ENCODE results near the gene CLEC20A. TPM values are rescaled to one million over a fixed set of nuclear protein-coding genes. Genes with fewer than 3 reads are reported as not detected.

CLEC20A gene
- total and polyA plus RNA-seq, 5 donors = 0.16 to 0.51 TPM; not detected in 3

GRCh38 chr1:178470411-178470960 is 26.3 kb downstream of the CLEC20A start:
- no peaks in the 10 kb centered on the region for H3K4me1 ChIP-seq (ENCODE audit: control insufficient read depth, insufficient read depth, low read length)
- no peaks in the 10 kb centered on the region for H3K27me3 ChIP-seq (ENCODE audit: control insufficient read depth, insufficient read depth)
- intact Hi-C loops (cut with DNase I) = no loop called here
- no peak overlapping the region for H3K27ac ChIP-seq (ENCODE audit: low read length)
- WGBS = 59% methylated on average over 5 of the region's 5 CpGs
- DNase-seq (no peak), ATAC-seq (no peak)
- H3K4me3 ChIP-seq (ENCODE audit: low read length) = no peak overlapping the region
- no peaks in the 10 kb centered on the region for H3K9me3 ChIP-seq (ENCODE audit: control insufficient read depth, low read length)

- intact Hi-C loops (cut with DNase I) = no loop called here
- no peaks in the 10 kb centered on the region for H3K27me3 ChIP-seq (ENCODE audit: control insufficient read depth, insufficient read depth)
- ATAC-seq (no peak), DNase-seq (no peak)
- H3K4me3 ChIP-seq (ENCODE audit: low read length) = no peak overlapping the region
- no peak overlapping the region for H3K27ac ChIP-seq (ENCODE audit: low read length)
- no peaks in the 10 kb centered on the region for H3K9me3 ChIP-seq (ENCODE audit: control insufficient read depth, low read length)
- H3K4me1 ChIP-seq (ENCODE audit: control insufficient read depth, insufficient read depth, low read length) = no peaks in the 10 kb centered on the region
These were observed 28.9 kb downstream of the CLEC20A start for GRCh38 chr1:178467837-178468236.

- Histone ChIP-seq H3K4me3 (ENCODE audit: low read length) (no peak overlapping the region), H3K9me3 (ENCODE audit: control insufficient read depth, low read length) (no peaks in the 10 kb centered on the region), H3K4me1 (ENCODE audit: control insufficient read depth, insufficient read depth, low read length) (no peaks in the 10 kb centered on the region), H3K27ac (ENCODE audit: low read length) (no peak overlapping the region), H3K27me3 (ENCODE audit: control insufficient read depth, insufficient read depth) (no peaks in the 10 kb centered on the region)
- no peak for ATAC-seq
- intact Hi-C loops (cut with DNase I) = no loop called here
- DNase-seq = no peak
These were observed 31.8 kb downstream of the CLEC20A start for GRCh38 chr1:178465011-178465410.

GRCh38 chr1:178464566-178464965 is 32.2 kb downstream of the CLEC20A start:
- no peak for ATAC-seq
- no peaks in the 10 kb centered on the region for H3K9me3 ChIP-seq (ENCODE audit: control insufficient read depth, low read length)
- no peaks in the 10 kb centered on the region for H3K27me3 ChIP-seq (ENCODE audit: control insufficient read depth, insufficient read depth)
- intact Hi-C loops (cut with DNase I) = no loop called here
- DNase-seq = no peak
- no peak overlapping the region for H3K27ac ChIP-seq (ENCODE audit: low read length)
- no peaks in the 10 kb centered on the region for H3K4me1 ChIP-seq (ENCODE audit: control insufficient read depth, insufficient read depth, low read length)
- no peak overlapping the region for H3K4me3 ChIP-seq (ENCODE audit: low read length)

- intact Hi-C loops (cut with DNase I) = no loop called here
- Histone ChIP-seq H3K27me3 (ENCODE audit: control insufficient read depth, insufficient read depth) (no peaks in the 10 kb centered on the region), H3K9me3 (ENCODE audit: control insufficient read depth, low read length) (no peaks in the 10 kb centered on the region), H3K4me3 (ENCODE audit: low read length) (no peak overlapping the region), H3K4me1 (ENCODE audit: control insufficient read depth, insufficient read depth, low read length) (no peaks in the 10 kb centered on the region), H3K27ac (ENCODE audit: low read length) (no peak overlapping the region)
- DNase-seq (no peak), ATAC-seq (no peak)
- 93% methylated on average over 1 of the region's 1 CpG for WGBS
These were observed 32.6 kb downstream of the CLEC20A start for GRCh38 chr1:178464141-178464540.

- WGBS = 82% methylated on average over 4 of the region's 4 CpGs
- no peak overlapping the region for H3K27ac ChIP-seq (ENCODE audit: low read length)
- intact Hi-C loops (cut with DNase I) = no loop called here
- H3K4me3 ChIP-seq (ENCODE audit: low read length) = no peak overlapping the region
- no peaks in the 10 kb centered on the region for H3K4me1 ChIP-seq (ENCODE audit: control insufficient read depth, insufficient read depth, low read length)
- no peaks in the 10 kb centered on the region for H3K9me3 ChIP-seq (ENCODE audit: control insufficient read depth, low read length)
- ATAC-seq (no peak), DNase-seq (no peak)
- no peaks in the 10 kb centered on the region for H3K27me3 ChIP-seq (ENCODE audit: control insufficient read depth, insufficient read depth)
These were observed 35.1 kb downstream of the CLEC20A start for GRCh38 chr1:178461701-178462100.

GRCh38 chr1:178461104-178461503 is 35.7 kb downstream of the CLEC20A start:
- intact Hi-C loops (cut with DNase I) = no loop called here
- H3K4me1 ChIP-seq (ENCODE audit: control insufficient read depth, insufficient read depth, low read length) = no peaks in the 10 kb centered on the region
- no peak overlapping the region for H3K4me3 ChIP-seq (ENCODE audit: low read length)
- 41% methylated on average over 2 of the region's 2 CpGs for WGBS
- DNase-seq (no peak), ATAC-seq (no peak)
- H3K27me3 ChIP-seq (ENCODE audit: control insufficient read depth, insufficient read depth) = no peaks in the 10 kb centered on the region
- no peak overlapping the region for H3K27ac ChIP-seq (ENCODE audit: low read length)
- no peaks in the 10 kb centered on the region for H3K9me3 ChIP-seq (ENCODE audit: control insufficient read depth, low read length)

- Histone ChIP-seq H3K4me1 (ENCODE audit: control insufficient read depth, insufficient read depth, low read length) (no peaks in the 10 kb centered on the region), H3K4me3 (ENCODE audit: low read length) (no peak overlapping the region), H3K27me3 (ENCODE audit: control insufficient read depth, insufficient read depth) (no peaks in the 10 kb centered on the region), H3K9me3 (ENCODE audit: control insufficient read depth, low read length) (no peaks in the 10 kb centered on the region), H3K27ac (ENCODE audit: low read length) (no peak overlapping the region)
- intact Hi-C loops (cut with DNase I) = no loop called here
- DNase-seq = peak in 1 of 3 donors; percentile 14
- ATAC-seq = peak in 1 of 2 donors; percentile 19
- WGBS = 94% methylated on average over 12 of the region's 12 CpGs
These were observed 38.6 kb downstream of the CLEC20A start for GRCh38 chr1:178458203-178458602.

- H3K4me1 ChIP-seq (ENCODE audit: control insufficient read depth, insufficient read depth, low read length) = no peaks in the 10 kb centered on the region
- DNase-seq (no peak), ATAC-seq (no peak)
- no peak overlapping the region for H3K27ac ChIP-seq (ENCODE audit: low read length)
- no peaks in the 10 kb centered on the region for H3K9me3 ChIP-seq (ENCODE audit: control insufficient read depth, low read length)
- intact Hi-C loops (cut with DNase I) = no loop called here
- no peaks in the 10 kb centered on the region for H3K27me3 ChIP-seq (ENCODE audit: control insufficient read depth, insufficient read depth)
- no peak overlapping the region for H3K4me3 ChIP-seq (ENCODE audit: low read length)
- WGBS = 97% methylated on average over 5 of the region's 5 CpGs
These were observed 39.1 kb downstream of the CLEC20A start for GRCh38 chr1:178457651-178458050.

GRCh38 chr1:178456472-178456871 is 40.3 kb downstream of the CLEC20A start:
- Histone ChIP-seq H3K27me3 (ENCODE audit: control insufficient read depth, insufficient read depth) (no peaks in the 10 kb centered on the region), H3K9me3 (ENCODE audit: control insufficient read depth, low read length) (no peaks in the 10 kb centered on the region), H3K4me3 (ENCODE audit: low read length) (no peak overlapping the region), H3K27ac (ENCODE audit: low read length) (no peak overlapping the region), H3K4me1 (ENCODE audit: control insufficient read depth, insufficient read depth, low read length) (no peaks in the 10 kb centered on the region)
- intact Hi-C loops (cut with DNase I) = no loop called here
- WGBS = 96% methylated on average over 13 of the region's 13 CpGs
- ATAC-seq = no peak
- DNase-seq = no peak

- Histone ChIP-seq H3K4me3 (ENCODE audit: low read length) (no peak overlapping the region), H3K27me3 (ENCODE audit: control insufficient read depth, insufficient read depth) (no peaks in the 10 kb centered on the region), H3K27ac (ENCODE audit: low read length) (no peak overlapping the region), H3K9me3 (ENCODE audit: control insufficient read depth, low read length) (no peaks in the 10 kb centered on the region), H3K4me1 (ENCODE audit: control insufficient read depth, insufficient read depth, low read length) (no peaks in the 10 kb centered on the region)
- intact Hi-C loops (cut with DNase I) = no loop called here
- ATAC-seq (no peak), DNase-seq (no peak)
- 95% methylated on average over 3 of the region's 3 CpGs for WGBS
These were observed 44.8 kb downstream of the CLEC20A start for GRCh38 chr1:178452013-178452412.

- Histone ChIP-seq H3K4me3 (ENCODE audit: low read length) (no peak overlapping the region), H3K27me3 (ENCODE audit: control insufficient read depth, insufficient read depth) (no peaks in the 10 kb centered on the region), H3K27ac (ENCODE audit: low read length) (no peak overlapping the region), H3K9me3 (ENCODE audit: control insufficient read depth, low read length) (no peaks in the 10 kb centered on the region), H3K4me1 (ENCODE audit: control insufficient read depth, insufficient read depth, low read length) (no peaks in the 10 kb centered on the region)
- intact Hi-C loops (cut with DNase I) = no loop called here
- 42% methylated on average over 3 of the region's 3 CpGs for WGBS
- ATAC-seq (no peak), DNase-seq (no peak)
These were observed 45.2 kb downstream of the CLEC20A start for GRCh38 chr1:178451529-178451928.
